HG02759 (cell line): ENCODE measurements around the gene KMT2D.

Source experiments
- ATAC-seq: cut with Tn5 transposase; IDR thresholded peaks from one replicate; pipeline ENCODE4 v1.9.1; 2021; ENCODE audit warnings: mild to moderate bottlenecking, moderate library complexity; ENCODE audit not compliant: unreplicated experiment

KMT2D gene

DNA sequence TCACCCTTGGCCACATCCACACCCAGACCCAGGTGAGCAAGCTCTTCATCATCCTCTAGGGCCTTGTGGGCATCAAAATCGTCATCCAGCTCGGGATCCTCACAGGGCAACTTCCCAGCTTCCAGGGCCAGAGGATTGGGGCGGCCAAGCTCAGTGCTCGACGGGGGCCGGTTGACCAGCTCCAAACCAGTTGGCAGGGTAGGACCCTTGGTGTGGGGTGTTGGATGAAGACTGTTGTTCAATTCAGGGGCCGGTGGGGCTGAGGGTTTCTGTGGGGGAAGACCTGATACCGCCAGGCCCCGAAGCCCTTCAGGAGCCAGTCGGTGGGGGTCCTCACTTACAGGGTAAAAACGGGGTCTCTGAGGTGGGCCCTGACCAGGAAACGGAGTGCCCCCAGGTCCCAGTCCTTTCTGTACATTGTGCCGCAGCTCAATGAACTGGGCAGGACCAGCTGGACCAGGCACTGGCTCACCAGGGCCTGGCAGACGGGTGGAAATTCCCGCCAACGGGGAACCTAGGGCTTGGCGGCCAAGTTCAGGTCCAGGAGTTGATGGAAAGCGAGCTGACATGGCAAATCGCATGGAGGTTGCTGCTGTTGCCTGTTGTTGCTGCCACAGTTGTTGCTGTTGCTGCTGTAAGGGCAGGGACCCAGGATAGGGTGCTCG is 22.2 kb downstream of the KMT2D start:
- no peak for ATAC-seq

- no peak for ATAC-seq
These were observed 22.7 kb downstream of the KMT2D start for GRCh38 chr12:49037947-49038237.

DNA sequence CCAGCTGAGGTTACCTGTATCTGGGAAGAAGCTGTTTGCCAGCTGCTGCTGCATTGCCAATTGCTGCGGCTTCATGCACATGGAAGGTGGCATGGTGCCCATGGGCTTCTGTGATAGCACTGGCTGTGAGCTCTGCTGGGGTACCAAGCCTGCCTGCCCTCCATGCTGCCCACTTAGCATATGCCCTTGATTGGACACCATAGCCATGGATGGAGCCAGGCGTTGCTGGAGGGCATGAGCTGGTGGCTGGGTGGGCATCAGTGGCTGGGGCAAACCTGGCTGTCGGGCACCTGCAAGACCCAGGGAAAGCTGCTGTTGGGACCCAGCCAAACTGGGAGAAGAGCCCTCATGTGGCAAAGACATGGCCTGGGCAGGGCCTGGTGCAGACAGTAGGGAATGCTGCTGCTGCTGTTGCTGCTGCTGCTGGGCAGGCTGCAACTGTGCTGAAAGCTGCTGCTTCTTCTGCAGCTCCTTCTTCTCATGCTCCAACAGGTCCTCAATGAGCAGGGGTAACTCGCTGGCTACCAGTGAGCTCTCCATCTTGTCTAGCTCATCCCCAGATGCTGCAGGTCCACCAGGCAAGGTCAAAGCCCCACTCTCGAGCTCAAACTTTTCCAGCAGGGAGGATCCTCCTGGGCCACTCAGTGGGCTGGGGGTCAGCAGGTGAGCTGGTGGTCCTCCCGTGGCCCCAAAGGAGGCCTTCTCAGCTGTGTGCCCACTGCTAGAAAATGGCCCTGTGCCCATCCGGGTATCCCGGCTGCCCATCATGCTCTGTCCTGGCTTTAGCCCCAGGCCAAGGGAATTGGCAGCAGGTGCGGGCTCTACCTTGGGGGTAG is 23.3 kb downstream of the KMT2D start:
- no peak for ATAC-seq

GRCh38 chr12:49036029-49036428 is 24.6 kb downstream of the KMT2D start:
- no peak for ATAC-seq

DNA sequence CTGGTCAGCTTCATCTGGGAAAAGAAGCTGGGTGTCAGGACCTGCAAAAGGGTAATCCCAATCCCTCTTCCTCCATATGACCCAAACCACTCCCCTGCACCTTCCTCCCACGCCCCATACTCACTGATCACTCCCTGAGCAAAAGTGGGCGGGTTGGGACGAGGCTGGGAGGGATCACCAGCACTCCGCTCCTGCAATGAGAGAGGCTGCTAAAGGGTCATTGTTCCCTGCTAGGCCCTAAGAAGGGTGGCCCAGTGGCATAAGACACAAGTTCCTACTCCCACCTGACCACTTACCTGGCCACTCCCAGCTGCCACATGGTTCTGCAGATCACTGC is 26.3 kb downstream of the KMT2D start:
- ATAC-seq: no peak

DNA sequence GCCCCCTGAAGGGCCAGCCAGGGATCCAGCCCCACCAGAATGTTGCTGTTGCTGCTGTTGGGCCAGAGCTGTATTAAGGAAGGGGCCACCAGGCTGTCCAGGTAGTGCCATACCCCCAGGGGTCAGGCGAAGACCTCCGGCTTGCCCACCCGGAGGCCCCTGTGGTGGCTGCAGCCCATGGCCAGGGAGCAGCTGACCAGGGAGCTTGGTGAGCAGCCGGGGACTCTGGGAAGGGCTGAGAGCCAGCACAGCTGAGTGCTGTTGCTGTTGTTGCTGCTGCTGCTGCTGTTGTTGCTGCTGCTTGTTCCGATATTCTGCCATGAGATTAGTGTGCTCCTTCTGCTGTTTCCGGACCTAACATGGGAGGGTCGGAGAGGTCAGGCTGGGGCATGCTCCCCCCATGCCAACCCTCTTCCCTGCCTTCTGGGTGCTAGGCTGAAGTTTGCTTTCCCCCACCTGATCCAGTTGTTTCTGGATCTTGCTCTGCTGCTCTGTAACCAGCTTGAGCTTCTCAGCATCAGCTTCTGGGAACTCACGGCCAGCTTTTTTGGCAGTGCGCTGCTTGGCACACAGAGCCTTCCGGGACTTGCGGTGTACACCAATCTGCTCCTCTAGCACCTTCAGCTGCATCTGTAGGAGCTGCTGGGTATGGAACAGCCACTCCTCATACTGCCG is 26.8 kb downstream of the KMT2D start:
- no peak for ATAC-seq

DNA sequence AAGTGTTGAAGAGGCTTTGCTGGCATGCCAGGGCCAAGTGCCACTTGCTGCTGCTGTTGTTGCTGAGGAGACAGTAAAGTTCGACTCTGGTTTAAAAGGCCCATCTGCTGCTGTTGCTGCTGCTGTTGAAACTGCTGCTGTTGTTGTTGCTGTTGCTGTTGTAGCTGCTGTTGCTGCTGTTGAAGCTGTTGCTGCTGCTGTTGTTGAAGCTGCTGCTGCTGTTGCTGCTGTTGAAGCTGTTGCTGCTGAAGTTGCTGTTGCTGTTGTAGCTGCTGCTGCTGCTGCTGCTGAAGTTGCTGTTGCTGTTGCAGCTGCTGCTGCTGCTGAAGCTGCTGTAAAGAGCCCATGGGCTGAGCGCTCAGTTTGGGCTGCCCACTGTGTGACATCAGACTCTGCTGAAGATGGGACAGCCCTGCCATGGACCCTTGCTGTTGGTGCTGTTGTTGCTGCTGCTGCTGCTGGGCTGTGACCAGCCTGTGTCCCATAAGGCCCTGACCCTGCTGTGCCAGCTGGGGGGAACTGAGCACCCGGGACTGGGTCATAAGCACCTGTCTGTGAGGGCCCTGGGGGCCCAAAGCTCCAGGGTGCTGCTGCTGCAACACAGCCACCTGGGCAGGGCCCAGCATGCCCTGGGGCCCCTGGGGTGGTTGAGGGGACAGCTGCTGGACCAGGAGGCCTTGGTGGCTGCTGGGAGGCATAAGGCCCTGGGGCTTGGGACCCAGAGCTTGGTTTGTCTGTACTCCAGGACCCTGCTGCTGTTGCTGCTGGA is 27.7 kb downstream of the KMT2D start:
- no peak for ATAC-seq

DNA sequence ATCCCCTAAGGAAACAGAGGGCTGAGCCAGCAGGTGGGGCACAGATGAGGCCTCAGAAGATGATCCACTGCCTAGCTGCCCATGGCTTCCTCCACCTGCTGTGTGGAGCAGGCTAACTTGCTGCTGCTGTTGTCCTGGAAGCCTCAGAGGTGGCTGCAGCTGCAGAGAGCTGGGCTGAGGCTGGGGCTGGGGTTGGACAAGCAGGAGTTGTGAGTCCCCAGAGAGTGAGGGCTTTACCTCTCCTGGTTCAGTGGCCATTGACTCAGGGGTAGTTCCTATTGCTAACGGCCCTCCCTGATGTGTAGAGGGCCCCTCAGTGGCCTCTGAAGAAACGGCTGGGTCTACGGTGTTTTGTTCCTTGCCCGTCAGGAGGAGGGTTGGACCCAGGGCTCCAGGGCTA is 28.3 kb downstream of the KMT2D start:
- no peak for ATAC-seq

- ATAC-seq: no peak
These were observed 28.9 kb downstream of the KMT2D start for GRCh38 chr12:49031573-49032161.

- no peak for ATAC-seq
These were observed 29.7 kb downstream of the KMT2D start for GRCh38 chr12:49030714-49031572.

- ATAC-seq: no peak
These were observed 30.5 kb downstream of the KMT2D start for GRCh38 chr12:49030119-49030518.

- ATAC-seq: no peak
These were observed 31.8 kb downstream of the KMT2D start for GRCh38 chr12:49028666-49029275.

DNA sequence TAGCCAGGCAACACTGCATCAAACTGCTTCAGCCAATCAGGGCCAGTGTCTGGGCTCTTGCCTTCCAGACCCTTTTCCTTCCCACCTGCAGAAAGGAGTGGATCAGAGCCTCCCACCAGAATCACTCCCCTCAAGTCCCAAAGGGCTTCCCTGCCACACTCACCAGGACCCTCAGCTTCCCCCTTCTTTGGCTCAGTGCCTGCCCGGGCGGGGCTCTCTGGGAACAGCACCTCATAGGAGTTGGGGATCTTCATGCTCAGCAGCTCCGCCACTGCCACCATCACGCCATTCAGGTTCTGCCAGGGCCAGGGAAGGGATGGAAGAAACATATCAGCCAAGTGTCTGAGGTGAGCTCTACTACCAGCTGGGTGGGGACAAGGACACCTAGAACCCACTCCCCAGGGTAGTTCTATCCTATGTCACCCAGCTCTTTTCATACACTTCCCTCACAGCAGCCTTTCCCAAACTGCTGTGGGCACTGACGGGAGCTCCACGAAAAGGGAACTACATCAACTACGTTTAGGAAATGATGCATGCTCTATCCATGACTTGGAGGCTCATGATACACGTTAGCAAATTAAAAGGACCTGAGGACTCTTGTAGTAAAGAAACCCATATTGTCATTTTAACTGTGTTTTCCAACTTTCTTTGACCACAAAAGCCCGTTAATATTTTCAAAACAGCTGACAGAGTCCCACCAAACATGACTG is 32.6 kb downstream of the KMT2D start:
- no peak for ATAC-seq

GRCh38 chr12:49026678-49027480 is 33.7 kb downstream of the KMT2D start:
- ATAC-seq: no peak

DNA sequence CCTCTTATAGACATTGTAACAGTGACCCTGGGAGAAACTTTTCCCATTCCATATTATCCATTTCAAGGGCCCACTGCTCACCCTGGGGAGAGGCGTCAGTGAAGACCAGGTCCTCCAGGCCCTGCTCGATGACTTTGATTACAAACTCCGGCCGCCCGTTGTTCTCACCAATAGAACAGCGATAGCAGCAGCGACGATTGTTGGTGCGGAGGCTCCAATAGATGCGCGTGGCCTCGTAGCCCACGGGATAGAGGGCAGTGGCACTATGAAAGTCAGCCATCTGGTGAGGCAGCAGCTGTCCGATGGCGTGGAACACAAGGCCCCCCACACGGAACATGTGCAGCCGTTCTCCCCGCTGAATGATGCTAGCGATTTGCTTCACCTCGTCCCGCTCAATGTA is 34.5 kb downstream of the KMT2D start:
- ATAC-seq: no peak

DNA sequence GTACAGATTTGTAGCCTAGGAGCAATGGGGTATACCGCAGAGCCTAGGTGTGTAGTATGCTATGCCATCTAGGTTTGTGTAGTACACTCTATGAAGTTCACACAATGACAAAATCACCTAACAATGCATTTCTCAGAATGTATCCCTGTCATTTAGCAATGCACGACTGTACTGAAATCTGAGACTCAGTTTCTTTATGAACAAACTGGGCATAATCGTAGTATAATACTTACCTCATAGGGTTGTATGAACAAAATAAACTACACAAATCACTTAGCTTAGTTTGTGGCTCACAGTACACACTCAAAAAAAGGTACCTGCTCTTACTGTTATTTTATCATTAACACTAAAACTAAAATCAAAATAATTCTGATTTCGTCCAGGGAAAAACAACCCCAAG is 35.1 kb downstream of the KMT2D start:
- ATAC-seq: no peak

DNA sequence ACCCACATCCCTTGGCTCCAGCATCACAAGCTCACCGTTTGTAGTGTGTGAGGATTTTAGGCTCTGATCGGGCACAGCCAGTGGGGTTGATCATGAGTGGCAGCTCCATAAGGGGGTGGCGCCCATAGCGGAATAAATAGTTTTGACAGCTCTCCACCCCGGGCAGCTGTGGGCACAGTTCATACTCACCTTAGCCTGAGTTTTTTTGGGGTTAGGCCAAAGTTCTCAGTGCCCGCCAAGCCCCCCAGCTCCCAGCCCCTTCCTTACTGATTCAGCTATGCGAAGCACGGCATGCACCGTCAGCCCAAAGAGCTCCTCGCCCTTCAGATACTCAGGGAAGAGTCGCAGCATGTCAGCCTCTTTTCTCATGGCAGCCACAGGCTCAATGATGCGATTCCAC is 36.1 kb downstream of the KMT2D start:
- ATAC-seq: no peak

DNA sequence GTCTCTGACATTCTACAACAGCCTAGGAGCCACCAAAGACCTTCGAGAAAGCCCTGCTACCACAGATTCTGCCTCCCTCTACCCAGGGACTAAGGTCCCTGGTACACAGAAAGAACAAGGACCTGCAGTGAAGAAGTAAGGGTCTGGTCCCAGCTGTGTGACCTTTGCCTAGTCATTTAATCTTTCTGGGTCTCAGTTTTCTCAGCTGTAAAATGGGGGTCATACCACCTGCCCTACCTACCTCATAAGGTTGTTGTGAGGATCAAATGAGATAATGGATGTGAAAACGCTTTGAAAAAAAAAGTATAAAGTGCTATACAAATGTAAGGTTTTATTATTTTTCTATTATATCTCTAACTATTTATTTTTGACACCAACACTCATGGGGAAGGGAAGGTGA is 36.8 kb downstream of the KMT2D start:
- no peak for ATAC-seq
